Thyroid gland (tissue), 4 donors: ENCODE results near the gene FLT1. TPM values are rescaled to one million over a fixed set of nuclear protein-coding genes. Genes with fewer than 3 reads are reported as not detected.

ENCODE experiments used
- DNase-seq, 2 donors: peaks; one replicate each; pipeline ENCODE4 v3.0.0-alpha.2; 2019
- H3K27ac ChIP-seq, 3 donors: fragments of 200-600 bp; sonication (generic); 1 replicate in 2 of 3; 2 replicates in 1 of 3; pipeline ENCODE4 v1.5.1; 2016 to 2019; ENCODE audit warnings: mild to moderate bottlenecking in 1 of 3, moderate library complexity in 1 of 3
- H3K27me3 ChIP-seq: fragments of 200-600 bp; sonication (generic); one replicate; pipeline ENCODE4 v1.5.1; 2019
- H3K36me3 ChIP-seq, 2 donors: fragments of 200-600 bp; sonication (generic); one replicate each; pipeline ENCODE4 v1.5.1; 2016 to 2019
- H3K4me1 ChIP-seq, 2 donors: fragments of 200-600 bp; sonication (generic); one replicate each; pipeline ENCODE4 v1.5.1; 2017 to 2019
- H3K4me3 ChIP-seq, 3 donors: fragments of 200-600 bp; sonication (generic); replicated peaks in 1 of 3; 1 replicate in 2 of 3; 2 replicates in 1 of 3; pipeline ENCODE4 v1.5.1; 2016; ENCODE audit warnings: mild to moderate bottlenecking in 1 of 3
- H3K9me3 ChIP-seq: fragments of 200-600 bp; sonication (generic); one replicate; pipeline ENCODE4 v1.5.1; 2017
- CTCF ChIP-seq, 6 experiments: fragments of 200-600 bp in 3 of 6; fragments of 450-650 bp in 3 of 6; sonication (generic) in 3 of 6; IDR thresholded peaks; one replicate each; pipeline ENCODE4 v1.5.1; 2016 to 2019; ENCODE audit warnings: antibody characterized with exemption in 6 of 6, mild to moderate bottlenecking in 2 of 6, inconsistent platforms in 1 of 6, moderate library complexity in 1 of 6
- POLR2A ChIP-seq, 2 donors: fragments of 450-650 bp; IDR thresholded peaks; one replicate each; pipeline ENCODE4 v1.6.1; 2017; ENCODE audit warnings: antibody characterized with exemption in 2 of 2, mild to moderate bottlenecking in 2 of 2, moderate library complexity in 1 of 2
- WGBS, 2 donors: methylation state at CpG; one replicate each; pipeline ENCODE4 v1.1.5; 2017; 5-methylcytosine and 5-hydroxymethylcytosine counted together
- intact Hi-C: fragments of 100-400 bp; cut with DNase I; formaldehyde crosslinking; loops from one replicate; pipeline ENCODE4 v1.15.1; 2023
- total RNA-seq, 4 donors: library from RNA; depleted of rRNA; stranded (reverse); fragments of >200 nt; gene quantifications; one replicate each; pipeline ENCODE4 v1.2.3, GENCODE V29; 2016

FLT1 gene
- total RNA-seq, 4 donors from 2014 or later: 23.4 to 132 (median 44.4) TPM

- DNase-seq: no peak
- 71 to 78% methylated on average over 3 of the region's 3 CpGs for WGBS, 2 donors
- TF ChIP-seq POLR2A (IDR thresholded peaks at IDR 0.05): no peak
- Histone ChIP-seq H3K9me3 (no peaks in the 10 kb centered on the region), H3K27ac (no peak overlapping the region), H3K4me1 (no peaks in the 10 kb centered on the region), H3K27me3 (no peaks in the 10 kb centered on the region), H3K36me3 (no peaks in the 10 kb centered on the region), H3K4me3 (no peak overlapping the region)
- intact Hi-C loops: no loop called here
Measured at GRCh38 chr13:28415994-28416421, 78.9 kb downstream of the FLT1 start.

- TF ChIP-seq CTCF (IDR thresholded peaks at IDR 0.05) (no peak), POLR2A (IDR thresholded peaks at IDR 0.05) (no peak)
- no peaks in the 10 kb centered on the region for H3K36me3 ChIP-seq
- no peak overlapping the region for H3K4me3 ChIP-seq
- 95 to 96% methylated on average over 4 of the region's 4 CpGs for WGBS, 2 donors
- H3K27me3 ChIP-seq: no peaks in the 10 kb centered on the region
- no peaks in the 10 kb centered on the region for H3K4me1 ChIP-seq
- H3K9me3 ChIP-seq: no peaks in the 10 kb centered on the region
- H3K27ac ChIP-seq: no peak overlapping the region
- intact Hi-C loops: no loop called here
- no peak for DNase-seq
Measured at GRCh38 chr13:28413999-28414398, 80.9 kb downstream of the FLT1 start.

GRCh38 chr13:28412981-28413380 is 81.9 kb downstream of the FLT1 start:
- no peak for DNase-seq
- TF ChIP-seq POLR2A (IDR thresholded peaks at IDR 0.05): no peak
- no peak for TF ChIP-seq CTCF (IDR thresholded peaks at IDR 0.05)
- H3K36me3 ChIP-seq: no peaks in the 10 kb centered on the region
- H3K27ac ChIP-seq: no peak overlapping the region
- intact Hi-C loops: no loop called here
- no peaks in the 10 kb centered on the region for H3K4me1 ChIP-seq
- H3K9me3 ChIP-seq: no peaks in the 10 kb centered on the region
- WGBS, 2 donors: 48 to 64% methylated on average over 8 of the region's 8 CpGs
- H3K27me3 ChIP-seq: no peaks in the 10 kb centered on the region
- no peak overlapping the region for H3K4me3 ChIP-seq

GRCh38 chr13:28411831-28412353 is 83.0 kb downstream of the FLT1 start:
- no peaks in the 10 kb centered on the region for H3K9me3 ChIP-seq
- H3K27me3 ChIP-seq: no peaks in the 10 kb centered on the region
- no peak overlapping the region for H3K27ac ChIP-seq
- intact Hi-C loops: no loop called here
- TF ChIP-seq CTCF (IDR thresholded peaks at IDR 0.05) (no peak), POLR2A (IDR thresholded peaks at IDR 0.05) (no peak)
- no peaks in the 10 kb centered on the region for H3K4me1 ChIP-seq
- 36 to 45% methylated on average over 5 of the region's 5 CpGs for WGBS, 2 donors
- H3K36me3 ChIP-seq: no peaks in the 10 kb centered on the region
- H3K4me3 ChIP-seq: no peak overlapping the region
- DNase-seq: no peak

- Histone ChIP-seq H3K36me3 (no peaks in the 10 kb centered on the region), H3K9me3 (no peaks in the 10 kb centered on the region), H3K4me3 (no peak overlapping the region), H3K27ac (no peak overlapping the region), H3K27me3 (no peaks in the 10 kb centered on the region), H3K4me1 (no peaks in the 10 kb centered on the region)
- intact Hi-C loops: no loop called here
- no peak for DNase-seq
- TF ChIP-seq CTCF (IDR thresholded peaks at IDR 0.05) (no peak), POLR2A (IDR thresholded peaks at IDR 0.05) (no peak)
- WGBS, 2 donors: 74 to 75% methylated on average over 2 of the region's 2 CpGs
Measured at GRCh38 chr13:28410096-28410495, 84.8 kb downstream of the FLT1 start.

GRCh38 chr13:28409648-28410047 is 85.3 kb downstream of the FLT1 start:
- H3K36me3 ChIP-seq: no peaks in the 10 kb centered on the region
- no peak for DNase-seq
- intact Hi-C loops: no loop called here
- TF ChIP-seq POLR2A (IDR thresholded peaks at IDR 0.05): no peak
- no peak for TF ChIP-seq CTCF (IDR thresholded peaks at IDR 0.05)
- no peaks in the 10 kb centered on the region for H3K9me3 ChIP-seq
- no peak overlapping the region for H3K27ac ChIP-seq
- H3K27me3 ChIP-seq: no peaks in the 10 kb centered on the region
- H3K4me1 ChIP-seq: no peaks in the 10 kb centered on the region
- H3K4me3 ChIP-seq: no peak overlapping the region
